ENCODE results near the gene DNAJC15. TPM values are rescaled to one million over a fixed set of nuclear protein-coding genes. Genes with fewer than 3 reads are reported as not detected.

Gene DNAJC15
- total RNA-seq, 4 donors from 2014 or later = 1.6 to 8.4 (median 4.1) TPM

- DNase-seq (ENCODE audit: low spot score in 2 of 2) = no peak
- 93 to 96% methylated on average over 2 of the region's 2 CpGs for WGBS, 2 donors
- intact Hi-C loops (cut with DNase I; ENCODE audit: low total_unique reads) = no loop called here
- TF ChIP-seq POLR2A (IDR thresholded peaks at IDR 0.05) (no peak), CTCF (IDR thresholded peaks at IDR 0.05) (no peak)
- H3K4me3 ChIP-seq (ENCODE audit: low read depth, poor library complexity, severe bottlenecking) = no peak overlapping the region
Observed at GRCh38 chr13:43100667-43101066, 77.3 kb downstream of the DNAJC15 start.

GRCh38 chr13:43102304-43102703, 78.9 kb downstream of the DNAJC15 start:
- no peak overlapping the region for H3K4me3 ChIP-seq (ENCODE audit: low read depth, poor library complexity, severe bottlenecking)
- intact Hi-C loops (cut with DNase I; ENCODE audit: low total_unique reads) = no loop called here
- 77 to 80% methylated on average over 4 of the region's 4 CpGs for WGBS, 2 donors
- TF ChIP-seq POLR2A (IDR thresholded peaks at IDR 0.05) (no peak), CTCF (IDR thresholded peaks at IDR 0.05) (no peak)
- no peak for DNase-seq (ENCODE audit: low spot score in 2 of 2)

- no peak for DNase-seq (ENCODE audit: low spot score in 2 of 2)
- WGBS, 2 donors = 79 to 88% methylated on average over 2 of the region's 2 CpGs
- intact Hi-C loops (cut with DNase I; ENCODE audit: low total_unique reads) = no loop called here
- TF ChIP-seq POLR2A (IDR thresholded peaks at IDR 0.05) = no peak
- TF ChIP-seq CTCF (IDR thresholded peaks at IDR 0.05) = no peak
- no peak overlapping the region for H3K4me3 ChIP-seq (ENCODE audit: low read depth, poor library complexity, severe bottlenecking)
Observed at GRCh38 chr13:43107780-43108179, 84.4 kb downstream of the DNAJC15 start.

GRCh38 chr13:43110036-43110435, 86.7 kb downstream of the DNAJC15 start:
- 79 to 83% methylated on average over 5 of the region's 5 CpGs for WGBS, 2 donors
- no peak for DNase-seq (ENCODE audit: low spot score in 2 of 2)
- no peak overlapping the region for H3K4me3 ChIP-seq (ENCODE audit: low read depth, poor library complexity, severe bottlenecking)
- TF ChIP-seq POLR2A (IDR thresholded peaks at IDR 0.05) (no peak), CTCF (IDR thresholded peaks at IDR 0.05) (no peak)
- intact Hi-C loops (cut with DNase I; ENCODE audit: low total_unique reads) = no loop called here

GRCh38 chr13:43110658-43111057, 87.3 kb downstream of the DNAJC15 start:
- 93 to 94% methylated on average over 2 of the region's 2 CpGs for WGBS, 2 donors
- H3K4me3 ChIP-seq (ENCODE audit: low read depth, poor library complexity, severe bottlenecking) = no peak overlapping the region
- DNase-seq (ENCODE audit: low spot score in 2 of 2) = no peak
- no peak for TF ChIP-seq CTCF (IDR thresholded peaks at IDR 0.05)
- TF ChIP-seq POLR2A (IDR thresholded peaks at IDR 0.05) = no peak
- intact Hi-C loops (cut with DNase I; ENCODE audit: low total_unique reads) = no loop called here

Data from lower leg skin (tissue), 4 donors.